Measurements from ENCODE around the gene GRIA4.

DNA sequence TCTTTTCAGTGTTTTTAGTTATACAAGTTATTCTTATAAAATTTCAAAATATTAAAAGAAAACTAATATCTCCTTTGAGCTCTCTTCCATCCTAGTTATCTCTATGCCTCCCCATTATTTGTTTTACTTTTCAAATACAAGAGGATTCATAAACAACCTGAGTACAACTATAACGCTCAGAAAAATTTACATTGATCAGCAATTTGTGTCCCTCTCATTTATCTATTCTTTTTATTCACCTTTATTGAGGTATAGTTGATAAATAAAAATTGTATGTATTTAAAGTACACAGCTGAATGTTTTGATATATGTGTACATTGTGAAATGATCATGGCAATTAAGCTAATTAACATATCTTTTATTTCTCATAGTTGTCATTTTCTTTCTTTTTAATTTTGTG, 57.6 kb downstream of the GRIA4 start:
- TF ChIP-seq, protein P1, sequence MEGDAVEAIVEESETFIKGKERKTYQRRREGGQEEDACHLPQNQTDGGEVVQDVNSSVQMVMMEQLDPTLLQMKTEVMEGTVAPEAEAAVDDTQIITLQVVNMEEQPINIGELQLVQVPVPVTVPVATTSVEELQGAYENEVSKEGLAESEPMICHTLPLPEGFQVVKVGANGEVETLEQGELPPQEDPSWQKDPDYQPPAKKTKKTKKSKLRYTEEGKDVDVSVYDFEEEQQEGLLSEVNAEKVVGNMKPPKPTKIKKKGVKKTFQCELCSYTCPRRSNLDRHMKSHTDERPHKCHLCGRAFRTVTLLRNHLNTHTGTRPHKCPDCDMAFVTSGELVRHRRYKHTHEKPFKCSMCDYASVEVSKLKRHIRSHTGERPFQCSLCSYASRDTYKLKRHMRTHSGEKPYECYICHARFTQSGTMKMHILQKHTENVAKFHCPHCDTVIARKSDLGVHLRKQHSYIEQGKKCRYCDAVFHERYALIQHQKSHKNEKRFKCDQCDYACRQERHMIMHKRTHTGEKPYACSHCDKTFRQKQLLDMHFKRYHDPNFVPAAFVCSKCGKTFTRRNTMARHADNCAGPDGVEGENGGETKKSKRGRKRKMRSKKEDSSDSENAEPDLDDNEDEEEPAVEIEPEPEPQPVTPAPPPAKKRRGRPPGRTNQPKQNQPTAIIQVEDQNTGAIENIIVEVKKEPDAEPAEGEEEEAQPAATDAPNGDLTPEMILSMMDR (IDR thresholded peaks at IDR 0.05) = no peak
- no peak for TF ChIP-seq POLR2A (IDR thresholded peaks at IDR 0.05)

Data from uterus (tissue), 2 donors.